K562 (cell line): ENCODE data around the gene GREB1. TPM values are rescaled to one million over a fixed set of nuclear protein-coding genes. Genes with fewer than 3 reads are reported as not detected.

ENCODE experiments used
- ATAC-seq: fragments of 200-7000 bp; cut with Tn5 transposase; 3 replicates; pipeline ENCODE4 v1.9.1; 2020; ENCODE audit warnings: moderate library complexity
- BruUV-seq: library from RNA; stranded (reverse); fragments of 400-500 nt; replicated peaks from 2 replicates; lab custom pipeline; 2021; lab: Mats Ljungman, UMichigan
- CTCF ChIA-PET: fragments of 300-600 bp; formaldehyde crosslinking; extraction: SDS; loops from one replicate; lab custom pipeline; 2021; ENCODE audit warnings: low intra/inter-chr PET ratio; lab: Yijun Ruan, JAX
- POLR2A ChIA-PET: fragments of 300-600, 350-650 bp; sonication (Branson Sonifier 250); formaldehyde crosslinking; extraction: SDS; loops from one replicate; lab custom pipeline; 2021; ENCODE audit warnings: antibody characterized with exemption, inconsistent platforms; lab: Yijun Ruan, JAX
- DNase-seq, 4 experiments: peaks; one replicate each; pipeline versions ENCODE4 v3.0.0 to v3.0.0-alpha.2; 2011 to 2018; ENCODE audit warnings: low spot score in 3 of 4, mixed read lengths in 3 of 4; ENCODE audit errors: extremely low read depth in 1 of 4
- FAIRE-seq: peaks from 2 replicates; lab custom pipeline; 2011; peaks lifted over from hg19 to GRCh38; lab: Jason Lieb, UNC
- H2AFZ ChIP-seq: 2 replicates; pipeline ENCODE4 v1.6.0; 2011; ENCODE audit warnings: low read depth, low read length, control low read depth, inconsistent platforms
- H3K27ac ChIP-seq: fragments of 200-600 bp; 3 replicates; pipeline ENCODE4 v1.8.0; 2011; ENCODE audit warnings: low read depth, mild to moderate bottlenecking, control low read depth, inconsistent platforms, low read length, moderate library complexity, mixed read lengths; ENCODE audit errors: extremely low read depth
- H3K27me3 ChIP-seq, 2 experiments: fragments of 300-600 bp in 1 of 2; 2 replicates in 1 of 2; 3 replicates in 1 of 2; pipeline versions ENCODE4 v1.6.0 to v1.8.0; 2011; ENCODE audit warnings: inconsistent platforms in 2 of 2, low read length in 2 of 2, mild to moderate bottlenecking in 1 of 2, mixed read lengths in 1 of 2, moderate library complexity in 1 of 2; ENCODE audit not compliant: control insufficient read depth in 2 of 2, insufficient read depth in 2 of 2
- H3K36me3 ChIP-seq: fragments of 300-600 bp; 3 replicates; pipeline ENCODE4 v1.8.0; 2011; ENCODE audit warnings: mild to moderate bottlenecking, low read length, inconsistent platforms; ENCODE audit not compliant: control insufficient read depth, insufficient read depth
- H3K4me1 ChIP-seq, 2 experiments: fragments of 200-600 bp in 1 of 2; replicated peaks in 1 of 2; 2 replicates in 1 of 2; 3 replicates in 1 of 2; pipeline versions ENCODE4 v1.5.1 to v1.8.0; 2011; ENCODE audit warnings: inconsistent platforms in 2 of 2, low read length in 2 of 2, mild to moderate bottlenecking in 1 of 2, mixed read lengths in 1 of 2, moderate library complexity in 1 of 2; ENCODE audit not compliant: control insufficient read depth in 2 of 2, insufficient read depth in 2 of 2
- H3K4me2 ChIP-seq: 2 replicates; pipeline ENCODE4 v1.6.1; 2011; ENCODE audit warnings: low read length, control low read depth, inconsistent platforms, mixed read lengths; ENCODE audit not compliant: insufficient read depth
- H3K4me3 ChIP-seq: fragments of 200-600 bp; sonication (generic), shearing (Covaris generic); 2 replicates; pipeline ENCODE4 v1.5.1; 2016; ENCODE audit warnings: control low read depth, inconsistent platforms
- H3K79me2 ChIP-seq: fragments of 200-600 bp; 3 replicates; pipeline ENCODE4 v1.8.0; 2011; ENCODE audit warnings: low read length, inconsistent platforms; ENCODE audit not compliant: control insufficient read depth, insufficient read depth
- H3K9ac ChIP-seq, 2 experiments: 2 replicates each; pipeline versions ENCODE4 v1.6.0 to v1.6.1; 2011; ENCODE audit warnings: low read depth in 2 of 2, low read length in 2 of 2, control low read depth in 1 of 2, inconsistent platforms in 1 of 2, mild to moderate bottlenecking in 1 of 2, mixed read lengths in 1 of 2; ENCODE audit not compliant: insufficient read depth in 1 of 2
- H3K9me1 ChIP-seq: one replicate; pipeline ENCODE4 v1.6.0; 2011; ENCODE audit warnings: inconsistent platforms, mild to moderate bottlenecking, low read length, moderate library complexity; ENCODE audit not compliant: control insufficient read depth, insufficient read depth
- H3K9me3 ChIP-seq: replicated peaks from 2 replicates; pipeline ENCODE4 v1.5.1; 2011; ENCODE audit warnings: low read depth, low read length, inconsistent platforms; ENCODE audit not compliant: control insufficient read depth, insufficient read depth
- H4K20me1 ChIP-seq: replicated peaks from 2 replicates; pipeline ENCODE4 v1.6.1; 2011; ENCODE audit warnings: low read length, inconsistent platforms, mixed read lengths; ENCODE audit not compliant: control insufficient read depth, insufficient read depth
- GATAD2A ChIP-seq: fragments of 450-650 bp; IDR thresholded peaks from 2 replicates; pipeline ENCODE4 v1.6.1; 2017
- MXI1 ChIP-seq: IDR thresholded peaks from 2 replicates; pipeline ENCODE4 v1.6.1; 2011; ENCODE audit warnings: low read depth, mild to moderate bottlenecking, improper control_type of control experiment, low read length
- NCOR1 ChIP-seq: fragments of 450-650 bp; IDR thresholded peaks from 2 replicates; pipeline ENCODE4 v1.6.1; 2016; ENCODE audit warnings: mild to moderate bottlenecking, moderate library complexity
- NFIC ChIP-seq: fragments of 450-650 bp; IDR thresholded peaks from 2 replicates; pipeline ENCODE4 v1.6.1; 2017; ENCODE audit warnings: mild to moderate bottlenecking, inconsistent platforms
- SNIP1 ChIP-seq: fragments of 450-650 bp; IDR thresholded peaks from 2 replicates; pipeline ENCODE4 v1.7.1; 2017; ENCODE audit warnings: low read depth, mild to moderate bottlenecking
- ZNF589 ChIP-seq: fragments of 200-800 bp; sonication (Bioruptor generic); IDR thresholded peaks from 2 replicates; pipeline ENCODE4 v1.6.1; 2016; ENCODE audit warnings: low read depth, missing genetic modification characterization, missing compliant biosample characterization
- WGBS: fragments of 100-300 bp; shearing (Covaris generic); methylation state at CpG from one replicate; pipeline ENCODE4 v1.1.6; 2016; ENCODE audit warnings: low coverage, mixed read lengths; ENCODE audit not compliant: insufficient coverage; ENCODE audit errors: missing lambda C conversion rate; 5-methylcytosine and 5-hydroxymethylcytosine counted together
- in situ Hi-C: fragments of 300-500 bp; cut with MboI; formaldehyde crosslinking; loops from 4 replicates; pipeline ENCODE4 v1.15.0; 2018; ENCODE audit warnings: inconsistent platforms, mixed read lengths
- intact Hi-C: fragments of 100-400 bp; cut with micrococcal nuclease; formaldehyde crosslinking; loops from 2 replicates; pipeline ENCODE4 v1.14.2; 2022
- polyA plus RNA-seq, 8 experiments: library from polyadenylated mRNA; depleted of rRNA in 4 of 8; stranded (reverse) in 5 of 8; unstranded in 3 of 8; fragments of >200 nt; fragmentation: Nextera tagmentation in 2 of 8; fragmentation: Illumina TruSeq in 1 of 8; extraction: Ambion mirVana in 2 of 8; extraction: Trizol in 1 of 8; gene quantifications; 2 replicates each; pipeline versions ENCODE4 v1.2.1 to v1.2.3, GENCODE V29; 2011 to 2014; ENCODE audit warnings: inconsistent platforms in 1 of 8, missing spikeins in 1 of 8
- total RNA-seq, 7 experiments: library from RNA; depleted of rRNA in 6 of 7; stranded (reverse); fragments of >200 nt in 6 of 7; fragmentation: Illumina TruSeq in 2 of 7; extraction: Trizol in 2 of 7; gene quantifications; 2 replicates each; pipeline versions ENCODE4 v1.2.1 to v1.2.3, GENCODE V29; 2011 to 2021; ENCODE audit warnings: low replicate concordance in 1 of 7
- TF ChIP-seq, protein P1 (sequence below): sonication (generic); formaldehyde crosslinking; IDR thresholded peaks from 2 replicates; pipeline ENCODE4 v1.8.1; 2023; ENCODE audit warnings: mild to moderate bottlenecking, missing genetic modification reagents
- TF ChIP-seq, protein P2 (sequence below), 2 experiments: fragments of 450-650 bp; IDR thresholded peaks; 2 replicates each; pipeline ENCODE4 v1.6.1; 2018; ENCODE audit warnings: mild to moderate bottlenecking in 2 of 2, low read depth in 1 of 2; ENCODE audit not compliant: partially characterized antibody in 2 of 2

Gene GREB1
- total and polyA plus RNA-seq, 9 of the 15 experiments (the other 6 are each of a cell fraction or from before 2014, with no cell fraction given), result 0.04 to 0.86 (median 0.10) TPM; not detected in 1

DNA sequence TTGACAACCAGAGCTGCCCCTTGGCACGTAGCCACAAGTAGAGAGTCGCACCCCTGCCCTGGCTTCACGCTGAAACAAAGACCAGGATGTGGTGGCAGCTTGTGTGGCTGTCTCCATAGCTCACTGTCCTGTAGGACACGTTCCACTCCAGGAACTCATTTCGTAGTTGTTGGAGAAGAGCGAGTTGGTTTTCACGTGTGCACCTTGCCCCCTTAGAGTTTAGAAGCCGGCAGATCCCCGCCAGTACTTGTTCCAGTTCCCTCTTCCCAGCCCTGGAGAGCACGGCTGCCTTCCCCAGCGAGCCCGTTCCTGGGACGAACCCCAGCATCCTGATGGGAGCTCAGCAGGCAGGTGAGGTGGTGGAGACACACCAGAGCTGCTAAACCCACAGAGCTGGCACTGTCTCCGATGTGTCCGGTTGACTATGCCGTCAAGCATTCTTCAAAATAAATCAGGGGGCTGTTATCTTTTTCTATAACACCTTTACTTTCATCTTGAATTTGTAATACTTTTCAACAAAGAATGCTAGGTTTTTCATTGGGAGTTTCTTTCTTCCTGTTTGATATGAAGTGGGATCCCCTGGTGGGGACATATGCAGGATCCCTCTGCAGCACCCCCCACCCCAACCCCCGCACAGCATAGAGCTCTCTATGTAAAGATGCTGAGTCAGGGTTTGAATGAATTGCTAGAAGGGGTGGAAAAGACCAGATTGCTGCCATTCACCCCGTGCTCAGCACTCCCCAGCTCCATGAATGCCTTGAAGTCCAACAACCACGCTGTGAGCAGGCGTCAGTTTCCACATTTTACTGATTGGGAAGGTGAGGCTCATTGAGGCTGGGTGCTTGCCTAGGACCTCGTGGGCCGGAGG, 44.5 kb downstream of the GREB1 start (continued):
- TF ChIP-seq, protein P1, sequence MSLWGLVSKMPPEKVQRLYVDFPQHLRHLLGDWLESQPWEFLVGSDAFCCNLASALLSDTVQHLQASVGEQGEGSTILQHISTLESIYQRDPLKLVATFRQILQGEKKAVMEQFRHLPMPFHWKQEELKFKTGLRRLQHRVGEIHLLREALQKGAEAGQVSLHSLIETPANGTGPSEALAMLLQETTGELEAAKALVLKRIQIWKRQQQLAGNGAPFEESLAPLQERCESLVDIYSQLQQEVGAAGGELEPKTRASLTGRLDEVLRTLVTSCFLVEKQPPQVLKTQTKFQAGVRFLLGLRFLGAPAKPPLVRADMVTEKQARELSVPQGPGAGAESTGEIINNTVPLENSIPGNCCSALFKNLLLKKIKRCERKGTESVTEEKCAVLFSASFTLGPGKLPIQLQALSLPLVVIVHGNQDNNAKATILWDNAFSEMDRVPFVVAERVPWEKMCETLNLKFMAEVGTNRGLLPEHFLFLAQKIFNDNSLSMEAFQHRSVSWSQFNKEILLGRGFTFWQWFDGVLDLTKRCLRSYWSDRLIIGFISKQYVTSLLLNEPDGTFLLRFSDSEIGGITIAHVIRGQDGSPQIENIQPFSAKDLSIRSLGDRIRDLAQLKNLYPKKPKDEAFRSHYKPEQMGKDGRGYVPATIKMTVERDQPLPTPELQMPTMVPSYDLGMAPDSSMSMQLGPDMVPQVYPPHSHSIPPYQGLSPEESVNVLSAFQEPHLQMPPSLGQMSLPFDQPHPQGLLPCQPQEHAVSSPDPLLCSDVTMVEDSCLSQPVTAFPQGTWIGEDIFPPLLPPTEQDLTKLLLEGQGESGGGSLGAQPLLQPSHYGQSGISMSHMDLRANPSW (CRISPR knock-in tag), result no peak

DNA sequence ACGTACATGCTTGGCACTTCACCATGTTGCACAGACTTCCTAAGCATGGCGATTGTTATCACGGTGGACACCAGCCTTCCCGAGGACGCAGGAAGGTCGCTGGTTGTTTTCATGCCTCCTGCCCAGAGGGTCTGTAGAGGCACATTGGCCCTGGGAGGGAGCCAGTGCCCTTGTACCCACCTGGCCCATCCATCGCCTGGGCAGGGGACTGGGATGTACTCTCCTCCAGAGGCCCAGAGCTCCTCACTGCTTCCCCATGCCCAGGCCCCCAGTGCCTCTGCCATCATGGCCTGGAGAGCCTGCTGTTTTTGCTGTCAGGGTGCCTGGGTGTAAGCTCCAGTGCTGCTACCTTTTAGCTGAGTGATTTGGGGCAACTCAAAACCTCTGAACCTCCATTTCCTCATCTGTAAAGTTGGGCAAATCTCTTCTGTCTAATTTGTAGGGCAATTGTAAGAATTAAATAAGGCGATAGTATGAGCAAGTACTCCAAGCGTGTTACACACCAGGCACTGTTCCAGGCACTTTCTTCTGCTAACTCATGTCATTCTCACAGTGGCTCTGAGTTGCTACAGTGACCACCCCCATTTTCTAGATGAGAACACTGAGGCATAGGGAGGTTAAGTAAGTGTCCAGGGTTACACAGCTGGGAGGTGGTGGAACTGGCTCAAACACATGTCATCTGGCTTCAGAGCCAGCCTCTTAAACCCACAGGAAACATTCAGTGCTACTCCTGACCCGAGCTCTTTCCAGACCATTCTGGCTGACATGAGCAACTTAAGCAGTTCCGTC, 45.3 kb downstream of the GREB1 start:
- POLR2A ChIA-PET, result interaction anchor here (0.6 to 1.0 kb wide), 2 partner anchors 47 to 102 kb away, joined by 3 read pairs; no protein-coding TSS in a partner anchor
- DNase-seq, result no peak

More for the DNA sequence above, 45.3 kb downstream of the GREB1 start:
- H3K4me3 ChIP-seq, result no peak overlapping the region
- peaks cover 8 to 12% of the 10 kb centered on the region in 2 experiments; a peak in 3 of 5 replicates for H3K4me1 ChIP-seq
- no peaks in the 10 kb centered on the region; the same call in 2 of the 3 replicates for H3K36me3 ChIP-seq
- no peaks in the 10 kb centered on the region for H3K9me3 ChIP-seq
- no peaks in the 10 kb centered on the region for H3K9me1 ChIP-seq
- no peak overlapping the region for H2AFZ ChIP-seq
- H3K79me2 ChIP-seq, result no peaks in the 10 kb centered on the region
- TSS peak; percentile 90 for BruUV-seq
- TF ChIP-seq SNIP1 (no peak), ZNF589 (no peak), GATAD2A (no peak), MXI1 (no peak), NFIC (no peak), NCOR1 (no peak)
- TF ChIP-seq, protein P2, sequence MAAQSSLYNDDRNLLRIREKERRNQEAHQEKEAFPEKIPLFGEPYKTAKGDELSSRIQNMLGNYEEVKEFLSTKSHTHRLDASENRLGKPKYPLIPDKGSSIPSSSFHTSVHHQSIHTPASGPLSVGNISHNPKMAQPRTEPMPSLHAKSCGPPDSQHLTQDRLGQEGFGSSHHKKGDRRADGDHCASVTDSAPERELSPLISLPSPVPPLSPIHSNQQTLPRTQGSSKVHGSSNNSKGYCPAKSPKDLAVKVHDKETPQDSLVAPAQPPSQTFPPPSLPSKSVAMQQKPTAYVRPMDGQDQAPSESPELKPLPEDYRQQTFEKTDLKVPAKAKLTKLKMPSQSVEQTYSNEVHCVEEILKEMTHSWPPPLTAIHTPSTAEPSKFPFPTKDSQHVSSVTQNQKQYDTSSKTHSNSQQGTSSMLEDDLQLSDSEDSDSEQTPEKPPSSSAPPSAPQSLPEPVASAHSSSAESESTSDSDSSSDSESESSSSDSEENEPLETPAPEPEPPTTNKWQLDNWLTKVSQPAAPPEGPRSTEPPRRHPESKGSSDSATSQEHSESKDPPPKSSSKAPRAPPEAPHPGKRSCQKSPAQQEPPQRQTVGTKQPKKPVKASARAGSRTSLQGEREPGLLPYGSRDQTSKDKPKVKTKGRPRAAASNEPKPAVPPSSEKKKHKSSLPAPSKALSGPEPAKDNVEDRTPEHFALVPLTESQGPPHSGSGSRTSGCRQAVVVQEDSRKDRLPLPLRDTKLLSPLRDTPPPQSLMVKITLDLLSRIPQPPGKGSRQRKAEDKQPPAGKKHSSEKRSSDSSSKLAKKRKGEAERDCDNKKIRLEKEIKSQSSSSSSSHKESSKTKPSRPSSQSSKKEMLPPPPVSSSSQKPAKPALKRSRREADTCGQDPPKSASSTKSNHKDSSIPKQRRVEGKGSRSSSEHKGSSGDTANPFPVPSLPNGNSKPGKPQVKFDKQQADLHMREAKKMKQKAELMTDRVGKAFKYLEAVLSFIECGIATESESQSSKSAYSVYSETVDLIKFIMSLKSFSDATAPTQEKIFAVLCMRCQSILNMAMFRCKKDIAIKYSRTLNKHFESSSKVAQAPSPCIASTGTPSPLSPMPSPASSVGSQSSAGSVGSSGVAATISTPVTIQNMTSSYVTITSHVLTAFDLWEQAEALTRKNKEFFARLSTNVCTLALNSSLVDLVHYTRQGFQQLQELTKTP (IDR thresholded peaks at IDR 0.05; ENCODE audit: low read depth in 1 of 2, partially characterized antibody in 2 of 2), result no peak
- H3K27ac ChIP-seq, result no peak overlapping the region
- no peak overlapping the region for H3K9ac ChIP-seq
- no peaks in the 10 kb centered on the region; the same call in 1 of the 2 replicates for H4K20me1 ChIP-seq
- 11% methylated on average over 10 of the region's 11 CpGs for WGBS
- CTCF ChIA-PET, result interaction anchor here (1.2 kb wide), 1 partner anchor 102 kb away, joined by 3 read pairs; no protein-coding TSS in a partner anchor
- in situ Hi-C loops, result no loop called here
- no peak overlapping the region for H3K4me2 ChIP-seq
- H3K27me3 ChIP-seq, result peaks cover 4 to 88% of the 10 kb centered on the region in 2 experiments; a peak in 3 of 5 replicates
- FAIRE-seq (no peak), ATAC-seq (no peak)
- intact Hi-C loops, result no loop called here
